GM19397 (cell line): ENCODE results near the gene ANKRD39.
A peak's percentile ranks its signal among the peaks of the same experiment; 100 is the strongest.
"Not testable (repeated sequence)": the region's sequence is repeated elsewhere in the genome, so short reads cannot be mapped to it uniquely, and the experiment has no call there.

Experiments used
- ATAC-seq: cut with Tn5 transposase; IDR thresholded peaks from one replicate; pipeline ENCODE4 v1.9.1; 2021; ENCODE audit warnings: mild to moderate bottlenecking, moderate library complexity; ENCODE audit not compliant: unreplicated experiment

The ANKRD39 gene

DNA sequence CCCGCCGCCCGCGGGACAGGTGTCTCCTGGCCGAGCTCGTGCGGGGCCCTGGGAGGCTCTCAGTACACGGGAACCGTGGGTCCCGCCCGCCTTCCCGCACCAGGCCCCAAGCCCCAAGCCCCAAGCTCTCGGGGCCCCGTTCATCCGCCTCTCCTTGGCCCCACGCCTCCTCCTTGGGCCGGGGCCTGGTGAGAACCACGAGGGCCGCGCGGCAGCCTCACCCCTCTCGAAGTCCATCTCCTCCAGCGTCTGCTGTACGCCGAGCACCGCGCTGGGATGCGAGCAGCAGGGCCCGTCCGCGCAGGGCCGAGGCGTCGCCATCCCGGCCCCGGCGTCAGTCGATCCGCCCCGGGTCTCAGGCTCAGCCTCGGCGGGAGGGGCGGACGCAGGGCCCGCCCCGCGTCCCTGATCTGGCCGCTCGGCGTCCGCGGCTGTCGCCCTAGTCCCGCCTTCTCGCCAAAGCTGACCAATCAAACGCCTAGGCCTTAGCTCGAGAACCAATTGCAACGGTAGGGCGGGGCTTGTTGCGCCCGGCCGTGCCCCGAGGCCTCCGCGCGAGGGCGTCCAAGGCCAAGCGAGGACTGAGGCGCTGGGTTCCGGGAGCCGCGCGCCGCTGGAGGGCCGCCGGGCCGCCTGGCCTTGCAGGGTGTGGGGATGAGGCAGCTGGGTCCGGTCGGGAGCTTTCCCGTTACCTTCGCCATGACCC is at the start of gene ANKRD39:
ANKRD39 (minus strand) TSS at position 350 of the 706 bp plus-strand sequence; CDS start at position 321, 29 bp downstream.
- peak; percentile 90 for ATAC-seq

DNA sequence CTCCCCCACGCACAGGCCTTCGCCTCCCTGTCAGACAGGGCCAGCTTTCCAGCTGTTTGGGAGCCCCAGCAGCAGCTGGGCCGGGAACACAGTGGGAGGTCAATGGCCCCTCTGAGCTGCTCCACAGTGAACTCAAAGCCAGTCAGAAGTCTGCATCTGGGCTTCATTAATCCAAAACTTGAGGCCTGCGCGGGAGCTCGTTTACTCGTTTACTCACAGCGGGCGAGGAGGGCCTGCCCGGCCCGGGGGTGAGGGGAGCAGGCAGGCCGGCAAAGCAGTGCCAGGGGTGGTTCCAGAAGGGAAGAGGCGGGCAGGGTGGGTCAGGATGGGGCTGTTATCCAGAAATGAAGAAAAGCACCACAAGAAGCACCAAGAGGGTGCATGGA is 48.9 kb upstream of the ANKRD39 start:
- ATAC-seq: no peak

- no peak for ATAC-seq
These were observed 46.0 kb upstream of the ANKRD39 start for GRCh38 chr2:96903815-96904214.

- no peak for ATAC-seq
These were observed 45.5 kb upstream of the ANKRD39 start for GRCh38 chr2:96903318-96903717.

DNA sequence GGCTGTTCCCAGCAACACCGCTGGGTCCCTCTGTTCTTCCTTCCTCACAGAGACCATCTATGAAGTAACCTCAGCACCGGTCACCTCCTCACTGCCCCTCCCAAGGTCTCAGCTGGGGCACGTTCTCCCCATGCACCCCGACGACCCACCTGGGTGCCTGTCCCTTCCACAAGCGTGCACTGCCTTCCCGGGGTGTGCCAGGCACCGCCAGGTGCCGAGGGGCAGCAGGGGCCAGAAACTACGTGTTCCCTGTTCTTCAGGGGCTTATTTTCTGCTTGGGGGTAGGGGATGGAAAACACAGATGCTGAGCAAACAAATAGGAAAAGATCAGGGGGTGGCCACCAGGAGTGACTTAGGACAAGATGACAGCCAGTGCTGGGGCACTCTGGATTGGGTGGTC is 42.4 kb upstream of the ANKRD39 start:
- ATAC-seq: no peak

DNA sequence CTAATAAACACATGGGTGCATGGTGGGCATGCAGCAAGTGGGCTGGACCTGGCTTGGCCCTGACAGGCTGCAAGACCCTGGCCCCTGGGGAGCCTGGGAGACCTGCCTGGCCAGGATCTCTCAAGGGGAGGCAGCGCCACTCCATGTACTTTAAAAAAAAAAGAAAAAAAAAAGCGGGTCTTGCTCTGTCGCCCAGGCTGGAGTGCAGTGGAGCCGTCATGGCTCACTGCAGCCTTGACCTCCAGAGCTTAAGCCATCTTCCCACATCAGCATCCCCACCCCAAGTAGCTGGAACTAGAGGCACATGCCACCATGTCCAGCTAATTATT is 41.6 kb upstream of the ANKRD39 start:
- no peak for ATAC-seq

GRCh38 chr2:96898641-96899412 is 41.0 kb upstream of the ANKRD39 start:
- no peak for ATAC-seq

DNA sequence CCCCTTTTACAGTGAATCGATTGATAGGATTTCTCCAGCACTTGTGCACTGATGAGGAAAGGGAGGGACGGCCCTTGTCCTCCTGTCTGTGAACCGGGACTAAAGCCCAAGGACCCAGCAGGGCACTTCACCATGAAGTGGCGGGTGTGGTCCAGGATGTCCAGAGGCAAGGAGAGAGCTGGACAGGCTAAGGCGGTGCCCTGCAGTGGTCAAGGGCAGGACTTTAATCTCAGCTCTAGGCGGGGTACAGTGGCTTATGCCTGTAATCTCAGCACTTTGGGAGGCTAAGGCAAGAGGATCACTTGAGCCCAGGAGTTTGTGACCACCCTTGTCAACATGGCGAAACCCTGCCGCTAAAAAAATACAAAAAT is 40.3 kb upstream of the ANKRD39 start:
- no peak for ATAC-seq

DNA sequence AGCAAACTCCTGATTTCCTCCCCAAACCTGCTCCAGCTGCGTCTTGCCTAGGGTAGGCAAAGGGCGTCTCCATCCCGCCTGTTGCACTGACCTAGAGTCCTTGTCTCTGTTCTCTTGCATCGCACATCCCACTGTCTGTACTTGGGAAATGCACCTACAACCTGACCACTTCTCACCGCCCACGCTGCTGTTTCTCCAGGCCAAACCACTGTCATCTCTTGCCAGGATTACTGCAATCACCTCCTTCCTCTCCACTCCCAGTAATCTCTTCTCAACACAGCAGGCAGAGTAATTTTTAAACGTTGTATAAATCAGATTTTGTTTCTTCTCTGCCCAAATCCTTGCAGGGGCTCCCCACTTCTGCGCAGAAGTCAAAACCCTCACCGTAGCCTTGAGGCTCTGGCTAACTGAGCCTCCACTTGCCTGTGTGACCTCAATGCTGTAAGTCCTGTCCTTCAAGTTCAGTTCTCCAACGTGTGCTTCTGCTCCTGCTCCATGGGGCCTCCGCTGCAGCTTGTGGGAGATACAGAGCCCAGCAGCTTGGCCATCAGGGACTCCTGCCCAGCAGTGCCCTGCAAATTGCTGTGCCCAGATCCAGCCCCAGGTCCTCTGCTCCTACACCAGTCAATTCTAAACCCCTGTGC is 39.8 kb upstream of the ANKRD39 start:
- ATAC-seq: no peak

GRCh38 chr2:96895746-96896651 is 38.2 kb upstream of the ANKRD39 start:
- ATAC-seq: no peak

DNA sequence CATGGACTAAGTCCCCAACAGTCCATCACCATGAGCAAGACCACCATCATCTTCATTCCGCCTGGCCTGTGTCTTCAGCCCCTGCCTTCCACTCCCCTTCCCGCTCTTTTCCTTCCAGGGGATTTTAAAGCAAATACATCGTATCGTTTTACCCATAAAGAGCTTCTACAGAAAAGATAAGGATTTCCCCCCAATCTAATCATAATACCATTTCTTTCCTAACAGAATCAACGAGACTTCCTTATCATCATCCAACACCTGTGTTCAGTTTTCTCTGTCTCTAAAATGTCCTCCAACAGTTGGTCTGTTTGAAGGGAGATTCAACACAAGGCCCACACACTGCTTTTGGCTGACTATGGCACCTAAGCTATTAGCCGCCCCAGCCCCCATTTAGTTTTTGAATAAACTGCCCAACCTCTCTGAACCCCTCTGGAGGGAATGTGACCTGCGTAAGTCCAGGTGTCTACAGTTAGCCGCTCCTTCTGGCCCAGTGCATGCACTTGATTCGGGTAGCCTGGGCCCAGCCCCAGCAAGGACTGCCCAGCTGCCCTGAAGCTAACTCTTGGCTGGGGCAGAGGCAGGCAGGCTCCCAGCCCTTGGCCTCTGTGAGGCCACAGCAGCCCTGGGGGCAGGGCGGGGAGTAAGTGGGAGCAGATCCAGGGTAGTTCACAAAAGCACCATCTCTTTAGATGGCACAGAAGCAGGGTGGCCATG is 37.4 kb upstream of the ANKRD39 start:
- no peak for ATAC-seq

- ATAC-seq: no peak
These were observed 36.3 kb upstream of the ANKRD39 start for GRCh38 chr2:96894151-96894531.

DNA sequence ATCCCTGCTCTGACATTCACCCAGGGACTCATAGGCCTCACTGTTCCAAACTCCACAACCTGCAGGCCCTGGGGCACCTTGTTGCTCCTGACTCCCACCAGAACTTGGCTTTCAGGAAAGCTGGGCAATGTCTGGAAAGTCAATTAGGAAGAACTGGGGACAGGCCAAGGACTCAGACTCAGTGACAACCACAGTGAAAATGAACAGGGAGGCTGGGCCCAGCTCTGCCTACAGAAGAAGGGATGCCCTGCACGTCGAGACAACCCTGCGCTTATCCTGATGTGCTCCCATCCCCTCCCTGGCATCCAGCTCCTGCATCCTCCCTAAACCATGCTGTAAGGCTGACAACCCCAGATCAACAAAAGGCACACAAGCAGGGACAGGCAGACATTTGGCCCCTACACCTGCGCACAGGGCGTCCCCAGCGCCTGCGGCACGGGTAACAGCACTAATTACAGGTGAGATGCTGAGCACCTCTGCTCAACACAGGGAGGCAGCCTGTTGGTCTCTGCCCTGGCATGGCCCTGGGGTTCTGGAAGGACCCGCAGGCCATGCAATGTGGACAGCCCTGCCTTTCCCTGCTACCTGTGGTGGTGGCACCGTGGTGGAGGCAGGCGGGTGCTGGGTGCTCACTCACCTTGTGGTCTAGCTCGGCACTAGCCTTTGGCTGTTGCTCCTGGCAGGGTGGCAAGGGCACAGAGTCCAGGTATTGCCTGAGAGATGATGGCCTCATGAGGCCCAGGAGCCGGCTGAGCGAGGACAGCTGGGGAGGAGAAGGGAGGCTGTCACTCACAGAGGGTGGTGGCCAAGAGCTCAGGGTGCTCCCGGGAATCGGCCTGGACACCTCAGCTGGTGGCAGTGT is 35.7 kb upstream of the ANKRD39 start:
- ATAC-seq: no peak

DNA sequence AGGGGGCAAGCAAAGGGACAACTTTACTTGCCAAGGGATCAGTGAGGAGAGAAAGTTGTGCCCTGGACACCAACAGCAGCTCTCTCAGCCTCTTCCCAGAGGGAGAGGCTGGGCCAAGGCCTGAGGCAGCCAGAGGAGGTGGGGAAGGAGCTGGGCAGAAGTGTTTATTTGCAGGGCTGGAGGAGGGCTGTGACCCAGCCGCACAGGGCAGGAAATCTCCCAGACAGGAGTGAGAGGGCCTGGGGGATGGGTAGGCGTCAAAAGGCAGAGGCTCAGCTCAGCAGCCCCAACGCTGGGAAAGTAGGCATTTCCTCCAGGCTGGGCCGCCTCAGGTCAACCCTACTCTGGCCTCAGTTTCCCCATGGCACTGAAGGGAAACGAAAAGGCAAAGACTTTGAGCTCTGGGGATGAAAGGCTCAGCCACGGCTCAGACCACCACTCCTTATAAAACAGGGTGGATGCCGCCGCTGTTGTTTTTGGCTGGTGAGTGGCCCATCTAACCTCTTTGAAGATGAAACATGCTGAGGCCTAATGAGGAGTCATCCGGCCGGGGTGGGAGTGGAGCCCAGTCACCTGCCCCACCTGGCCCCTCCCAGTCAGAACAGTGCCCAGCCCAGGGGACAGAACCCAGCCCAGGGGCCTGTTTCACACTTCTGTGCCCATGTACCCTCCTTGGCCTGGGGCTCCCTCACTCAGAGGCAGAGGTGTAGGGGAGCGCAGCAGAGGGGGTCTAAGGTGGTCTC is 33.9 kb upstream of the ANKRD39 start:
- no peak for ATAC-seq

DNA sequence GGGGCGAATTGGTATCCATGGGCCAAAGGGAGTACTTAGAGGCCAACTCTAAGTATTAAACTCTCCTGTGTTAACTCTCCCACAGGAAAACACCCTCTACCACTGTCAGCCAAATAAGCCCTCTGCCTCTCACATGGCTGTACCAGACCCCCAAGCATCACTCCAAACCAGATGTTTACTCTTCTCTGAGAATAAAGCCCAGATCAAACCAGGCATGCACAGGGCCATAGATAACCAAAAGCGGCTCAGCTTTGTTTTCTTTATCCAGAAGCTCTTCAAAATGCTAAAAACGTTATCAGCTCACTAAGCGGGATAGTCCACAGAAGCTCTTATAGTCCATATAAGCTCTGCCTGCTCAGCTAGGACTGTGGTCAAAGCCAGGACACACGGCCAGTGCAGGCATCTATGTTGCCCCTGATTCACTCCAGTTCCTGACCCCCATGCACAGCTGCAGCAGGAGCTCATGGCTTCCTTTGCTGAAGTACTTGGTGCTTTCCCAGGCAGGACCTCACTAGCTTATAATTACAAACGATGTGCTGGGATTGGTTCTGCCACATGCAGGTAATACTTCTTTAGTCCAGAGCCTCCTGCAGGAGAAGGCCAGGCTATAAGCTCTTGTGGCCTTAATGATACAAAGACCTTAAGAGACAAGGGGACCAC is 33.0 kb upstream of the ANKRD39 start:
- no peak for ATAC-seq

GRCh38 chr2:96890252-96890651 is 32.4 kb upstream of the ANKRD39 start:
- ATAC-seq: no peak

- ATAC-seq: not testable (repeated sequence)
These were observed 31.7 kb upstream of the ANKRD39 start for GRCh38 chr2:96889502-96889901.
